DMS153 treated with DMSO at 0.1 percent for 48 hours (cell line): Measurements from ENCODE around the gene COX6A2.

Source experiments
- DNase-seq: peaks from one replicate; lab custom pipeline; 2025; ENCODE audit not compliant: unreplicated experiment; lab: John Stamatoyannopoulos, UW

Gene COX6A2

GRCh38 chr16:31428279-31428597 lies at the start of gene COX6A2:
COX6A2 (minus strand) TSS chr16:31428360; CDS start chr16:31428325, 35 bp downstream.
- no peak for DNase-seq

- DNase-seq, result no peak
These were observed 49.4 kb upstream of the COX6A2 start for GRCh38 chr16:31477220-31478216.

GRCh38 chr16:31476303-31477219 lies 48.4 kb upstream of the COX6A2 start:
- DNase-seq, result no peak

- no peak for DNase-seq
These were observed 47.8 kb upstream of the COX6A2 start for GRCh38 chr16:31475946-31476302.

GRCh38 chr16:31474773-31475738 lies 46.9 kb upstream of the COX6A2 start:
- no peak for DNase-seq

GRCh38 chr16:31474173-31474714 lies 46.1 kb upstream of the COX6A2 start:
- no peak for DNase-seq

- no peak for DNase-seq
These were observed 45.3 kb upstream of the COX6A2 start for GRCh38 chr16:31473264-31473984.

GRCh38 chr16:31472709-31473203 lies 44.6 kb upstream of the COX6A2 start:
- no peak for DNase-seq

- no peak for DNase-seq
These were observed 43.9 kb upstream of the COX6A2 start, which contains the start of gene TGFB1I1 for GRCh38 chr16:31471875-31472708. TGFB1I1 (plus strand) TSS chr16:31472152; CDS start chr16:31472189, 37 bp downstream.

GRCh38 chr16:31471241-31471874 lies 43.2 kb upstream of the COX6A2 start:
- DNase-seq, result no peak

- no peak for DNase-seq
These were observed 42.5 kb upstream of the COX6A2 start for GRCh38 chr16:31470615-31471014.

- DNase-seq, result no peak
These were observed 39.7 kb upstream of the COX6A2 start for GRCh38 chr16:31467858-31468257.

- DNase-seq, result no peak
These were observed 39.1 kb upstream of the COX6A2 start for GRCh38 chr16:31467151-31467773.

- no peak for DNase-seq
These were observed 38.3 kb upstream of the COX6A2 start for GRCh38 chr16:31466381-31466841.

GRCh38 chr16:31465788-31466370 lies 37.7 kb upstream of the COX6A2 start:
- no peak for DNase-seq

GRCh38 chr16:31464781-31465260 lies 36.7 kb upstream of the COX6A2 start:
- DNase-seq, result no peak

GRCh38 chr16:31464348-31464769 lies 36.2 kb upstream of the COX6A2 start:
- DNase-seq, result no peak
